Ovary (tissue), 10 donors: ENCODE results near the gene MCIDAS. TPM values are rescaled to one million over a fixed set of nuclear protein-coding genes. Genes with fewer than 3 reads are reported as not detected.

Experiments
- DNase-seq, 5 donors: peaks; one replicate each; pipeline ENCODE4 v3.0.0-alpha.2; 2019 to 2020
- H3K27ac ChIP-seq, 2 donors: fragments of 200-600 bp; one replicate each; pipeline versions ENCODE4 v1.5.1 to v1.8.0; 2019 to 2022
- H3K27me3 ChIP-seq: fragments of 200-600 bp; one replicate; pipeline ENCODE4 v1.8.0; 2022
- H3K36me3 ChIP-seq: fragments of 200-600 bp; sonication (generic); one replicate; pipeline ENCODE4 v1.5.1; 2019
- H3K4me1 ChIP-seq: one replicate; pipeline ENCODE4 v1.8.1; 2013; ENCODE audit warnings: mild to moderate bottlenecking, moderate library complexity; ENCODE audit not compliant: insufficient read depth
- H3K4me3 ChIP-seq: fragments of 200-600 bp; sonication (generic); one replicate; pipeline ENCODE4 v1.5.1; 2017
- H3K9me3 ChIP-seq, 2 donors: fragments of 200-600 bp in 1 of 2; sonication (generic) in 1 of 2; one replicate each; pipeline versions ENCODE4 v1.5.1 to v1.8.1; 2013 to 2019; ENCODE audit warnings: mild to moderate bottlenecking in 1 of 2, moderate library complexity in 1 of 2
- EP300 ChIP-seq: sonication (generic); formaldehyde crosslinking; IDR thresholded peaks from one replicate; pipeline ENCODE4 v1.6.1; 2017; ENCODE audit warnings: antibody characterized with exemption
- POLR2A ChIP-seq: fragments of 450-650 bp; IDR thresholded peaks from one replicate; pipeline ENCODE4 v1.6.1; 2017; ENCODE audit warnings: antibody characterized with exemption, mild to moderate bottlenecking, moderate library complexity
- WGBS, 3 donors: extraction: QIAGEN DNeasy Blood & Tissue Kit in 1 of 3; methylation state at CpG; one replicate each; pipeline versions ENCODE4 v1.1.5 to v1.1.7; 2013 to 2017; 5-methylcytosine and 5-hydroxymethylcytosine counted together
- intact Hi-C, 4 donors: fragments of 100-400 bp; cut with DNase I; formaldehyde crosslinking; loops; one replicate each; pipeline versions ENCODE4 v1.11.0 to v1.15.1; 2022 to 2023
- long read RNA-seq, 3 donors: library from polyadenylated mRNA in 2 of 3; unstranded in 2 of 3; transcript quantifications; one replicate each; pipeline ENCODE4 v2.0.0 and lab custom pipeline, GENCODE V29; 2021 to 2026
- polyA plus RNA-seq, 2 donors: library from polyadenylated mRNA; stranded (reverse); fragments of 200-250 nt in 1 of 2; fragments of 350-450 nt in 1 of 2; fragmentation: Illumina TruSeq in 1 of 2; extraction: RNeasy Lipid Tissue Mini Kit (QIAGEN cat#74804) in 1 of 2; gene quantifications; one replicate each; pipeline ENCODE4 v1.2.3, GENCODE V29; 2013 to 2014
- total RNA-seq, 7 donors: library from RNA; depleted of rRNA in 2 of 7; stranded (reverse); fragments of >200 nt in 2 of 7; fragmentation: NEBNext Ultra II Directional in 3 of 7; extraction: Animal tissue kit (Norgen Biotek cat#: 25700) in 3 of 7; gene quantifications; one replicate each; pipeline versions ENCODE4 v1.1.0 to v1.2.4, GENCODE V29; 2016 to 2023
- TF ChIP-seq, protein P1 (sequence below), 3 donors: fragments of 450-650 bp in 2 of 3; fragments of 200-600 bp in 1 of 3; IDR thresholded peaks; one replicate each; pipeline versions ENCODE4 v1.5.1 to v1.8.0; 2016 to 2022; ENCODE audit warnings: antibody characterized with exemption in 3 of 3, mild to moderate bottlenecking in 1 of 3
- donor health status: DM: no; HTN: no; CAD: no; lungs with moderate emphysema.
- donor health status: DM: no; HTN: no; CAD: no.
- donor health status: Bipolar disorder and iron deficiency.
- donor health status: DM: yes; HTN: yes; CAD: no.
- donor health status: DM: no; HTN: no; CAD: no.
- donor health status: DM: yes; HTN: yes; CAD: no.

The MCIDAS gene
- total RNA-seq: 1 to 10 TPM in 1 of 7 donors, under 1 TPM in 1, not detected in 5; 0.10 to 1.5 TPM
- not detected for polyA plus RNA-seq
- long read RNA-seq, donor 1: 0 reads
- long read RNA-seq, donor 2: 0 reads
- long read RNA-seq, donor 3: 0 reads

DNA sequence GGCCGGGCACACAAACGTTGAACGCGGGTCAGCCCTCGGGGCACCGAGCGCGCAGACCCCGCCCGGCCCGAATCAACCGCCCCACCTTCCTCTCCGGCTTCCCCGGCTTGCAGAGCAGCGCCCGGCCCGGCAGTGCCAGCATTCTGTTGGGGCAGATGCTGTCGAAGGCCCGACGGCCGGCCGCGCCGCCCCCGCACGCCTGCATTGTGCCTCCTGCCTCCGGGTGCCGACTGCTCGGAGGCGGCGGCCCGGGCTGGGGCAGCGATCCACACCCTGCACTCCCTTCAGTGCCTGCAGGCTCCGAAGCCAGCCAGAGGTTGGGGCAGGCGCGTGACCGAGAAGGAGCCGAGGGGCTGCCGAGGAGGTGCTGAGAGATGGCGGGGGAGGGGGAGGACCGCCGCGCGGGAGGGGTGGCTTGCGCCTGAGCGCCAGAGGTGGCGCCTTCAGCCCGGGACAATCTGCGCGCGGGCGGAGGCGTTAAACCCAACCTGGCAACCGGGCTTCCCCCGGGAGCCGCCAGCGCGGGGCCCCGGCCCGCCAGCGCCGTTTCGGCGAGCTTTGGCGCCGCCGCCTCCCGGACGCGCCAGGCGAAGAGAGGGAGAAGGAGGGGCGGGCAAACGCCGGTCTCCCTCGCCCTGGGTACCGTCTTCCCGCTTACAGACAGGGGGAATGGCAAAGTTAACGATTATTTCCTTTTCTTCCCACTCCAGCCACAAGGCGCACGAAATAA, at the start of gene MCIDAS:
MCIDAS (minus strand) TSS at position 382 of the 730 bp plus-strand sequence; CDS start at position 205, 177 bp downstream.
- no peak within 1 kb of the TSS for H3K27ac ChIP-seq
- H3K9me3 ChIP-seq: no peaks in the 10 kb centered on the region
- H3K36me3 ChIP-seq: no peaks in the 10 kb centered on the region
- peak in 3 of 5 donors; percentile 25 to 57 (median 28) for DNase-seq
- H3K27me3 ChIP-seq: no peaks in the 10 kb centered on the region
- intact Hi-C loops: no loop called here
- WGBS, 3 donors: 1% methylated on average over 68 to 80 of the region's 80 CpGs
- TF ChIP-seq, protein P1, sequence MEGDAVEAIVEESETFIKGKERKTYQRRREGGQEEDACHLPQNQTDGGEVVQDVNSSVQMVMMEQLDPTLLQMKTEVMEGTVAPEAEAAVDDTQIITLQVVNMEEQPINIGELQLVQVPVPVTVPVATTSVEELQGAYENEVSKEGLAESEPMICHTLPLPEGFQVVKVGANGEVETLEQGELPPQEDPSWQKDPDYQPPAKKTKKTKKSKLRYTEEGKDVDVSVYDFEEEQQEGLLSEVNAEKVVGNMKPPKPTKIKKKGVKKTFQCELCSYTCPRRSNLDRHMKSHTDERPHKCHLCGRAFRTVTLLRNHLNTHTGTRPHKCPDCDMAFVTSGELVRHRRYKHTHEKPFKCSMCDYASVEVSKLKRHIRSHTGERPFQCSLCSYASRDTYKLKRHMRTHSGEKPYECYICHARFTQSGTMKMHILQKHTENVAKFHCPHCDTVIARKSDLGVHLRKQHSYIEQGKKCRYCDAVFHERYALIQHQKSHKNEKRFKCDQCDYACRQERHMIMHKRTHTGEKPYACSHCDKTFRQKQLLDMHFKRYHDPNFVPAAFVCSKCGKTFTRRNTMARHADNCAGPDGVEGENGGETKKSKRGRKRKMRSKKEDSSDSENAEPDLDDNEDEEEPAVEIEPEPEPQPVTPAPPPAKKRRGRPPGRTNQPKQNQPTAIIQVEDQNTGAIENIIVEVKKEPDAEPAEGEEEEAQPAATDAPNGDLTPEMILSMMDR (IDR thresholded peaks at IDR 0.05): no peak
- TF ChIP-seq EP300: no peak
- TF ChIP-seq POLR2A: no peak
- peaks cover 13% of the 10 kb centered on the region for H3K4me1 ChIP-seq
- H3K4me3 ChIP-seq: peak within 1 kb of the TSS; percentile 29

DNA sequence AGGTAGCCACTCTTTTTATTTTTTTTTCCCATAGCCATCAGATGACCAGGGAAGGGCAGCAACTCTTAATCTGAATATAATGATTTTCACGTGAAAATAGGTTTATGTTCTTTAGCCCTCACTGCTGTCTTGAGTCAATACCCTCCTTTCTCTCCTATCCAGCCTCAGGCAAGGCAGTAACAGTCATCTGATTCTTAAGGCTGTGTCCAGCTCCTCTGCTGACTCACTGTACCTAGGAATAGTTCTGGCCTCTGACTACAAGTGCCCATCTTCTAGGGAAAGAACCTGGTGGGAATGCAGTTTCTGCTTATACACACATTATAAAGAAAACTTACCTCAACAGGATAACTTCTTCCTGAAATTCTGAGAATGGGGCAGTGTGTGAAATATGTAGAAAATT, 49.7 kb upstream of the MCIDAS start:
- Histone ChIP-seq H3K4me1 (no peaks in the 10 kb centered on the region), H3K4me3 (no peak overlapping the region), H3K36me3 (no peaks in the 10 kb centered on the region), H3K9me3 (no peaks in the 10 kb centered on the region), H3K27me3 (no peaks in the 10 kb centered on the region), H3K27ac (no peak overlapping the region)
- TF ChIP-seq POLR2A (no peak), EP300 (no peak)
- TF ChIP-seq, protein P1 (IDR thresholded peaks at IDR 0.05): no peak
- no peak for DNase-seq
- WGBS, 3 donors: 78 to 83% (median 79%) methylated on average over 1 of the region's 1 CpG
- intact Hi-C loops: no loop called here

DNA sequence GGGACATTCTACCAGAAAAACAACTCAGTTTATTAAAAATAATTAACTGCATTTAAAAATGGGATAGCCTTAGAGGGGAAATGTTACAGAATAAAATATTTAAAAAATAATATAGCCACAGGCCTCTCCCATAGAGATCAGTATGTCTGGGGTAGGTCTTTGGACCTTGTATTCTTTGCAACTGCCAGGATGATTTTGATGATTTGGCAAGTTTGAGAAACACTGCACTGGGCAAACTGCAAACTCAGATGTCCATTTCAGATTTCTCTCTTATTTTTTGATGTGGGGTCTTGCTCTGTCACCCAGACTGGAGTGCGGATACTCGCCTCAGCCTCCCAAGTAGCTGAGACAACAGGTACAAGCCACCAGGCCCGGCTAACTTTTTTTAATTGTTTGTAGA, 31.2 kb upstream of the MCIDAS start:
- no peak for DNase-seq
- Histone ChIP-seq H3K27me3 (no peaks in the 10 kb centered on the region), H3K4me3 (no peak overlapping the region), H3K4me1 (no peaks in the 10 kb centered on the region), H3K9me3 (no peaks in the 10 kb centered on the region), H3K36me3 (no peaks in the 10 kb centered on the region), H3K27ac (no peak overlapping the region)
- intact Hi-C loops: no loop called here
- TF ChIP-seq POLR2A (no peak), EP300 (no peak)
- TF ChIP-seq, protein P1 (IDR thresholded peaks at IDR 0.05): no peak
- WGBS, 3 donors: 91 to 96% (median 94%) methylated on average over 3 of the region's 3 CpGs

DNA sequence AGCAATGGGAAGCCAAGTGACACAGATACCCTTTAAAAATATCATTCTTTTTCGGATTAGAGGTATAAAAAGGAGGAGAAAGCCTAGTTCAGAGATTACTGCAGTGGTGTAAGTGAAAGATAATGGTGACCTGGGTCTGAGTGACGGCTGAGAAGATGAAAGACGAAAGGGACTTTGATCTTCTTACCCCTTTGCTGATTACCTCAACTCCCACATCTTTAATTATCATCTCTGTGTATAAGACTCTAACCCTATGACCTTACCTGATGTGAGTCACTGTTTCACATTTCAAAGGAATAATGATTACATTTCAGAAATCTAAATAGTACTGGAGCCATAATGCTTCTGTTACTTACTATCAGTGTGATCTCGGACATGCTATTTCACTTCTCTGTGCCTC, 27.7 kb upstream of the MCIDAS start:
- Histone ChIP-seq H3K4me1 (no peaks in the 10 kb centered on the region), H3K27ac (no peak overlapping the region), H3K27me3 (no peaks in the 10 kb centered on the region), H3K4me3 (no peak overlapping the region), H3K36me3 (no peaks in the 10 kb centered on the region), H3K9me3 (no peaks in the 10 kb centered on the region)
- intact Hi-C loops: no loop called here
- TF ChIP-seq POLR2A (no peak), EP300 (no peak)
- TF ChIP-seq, protein P1 (IDR thresholded peaks at IDR 0.05): no peak
- WGBS, 3 donors: 89 to 92% (median 90%) methylated on average over 4 of the region's 4 CpGs
- DNase-seq: no peak
